Panc1 (cell line): Measurements from ENCODE around the gene C17orf78. TPM values are rescaled to one million over a fixed set of nuclear protein-coding genes. Genes with fewer than 3 reads are reported as not detected.
"Not testable (repeated sequence)": the region's sequence is repeated elsewhere in the genome, so short reads cannot be mapped to it uniquely, and the experiment has no call there.

Experiments used
- ATAC-seq: fragments of 200-7000 bp; cut with Tn5 transposase; 2 replicates; pipeline ENCODE4 v1.9.1; 2020; ENCODE audit warnings: mild to moderate bottlenecking, moderate library complexity
- BruUV-seq: library from RNA; stranded (reverse); fragments of 400-500 nt; replicated peaks from 2 replicates; lab custom pipeline; 2021; lab: Mats Ljungman, UMichigan
- CTCF ChIA-PET: fragments of 300-600 bp; sonication (Branson Sonifier 250); formaldehyde crosslinking; loops from one replicate; lab custom pipeline; 2022; ENCODE audit warnings: antibody characterized with exemption; lab: Charles Lee
- POLR2A ChIA-PET: fragments of 300-600 bp; sonication (Branson Sonifier 250); formaldehyde crosslinking; loops from one replicate; lab custom pipeline; 2022; ENCODE audit warnings: antibody characterized with exemption; lab: Charles Lee
- DNase-seq: peaks from one replicate; pipeline ENCODE4 v3.0.0-alpha.2; 2010; ENCODE audit warnings: low read depth, low spot score
- H3K27ac ChIP-seq: 2 replicates; pipeline ENCODE4 v1.5.1; 2011; ENCODE audit warnings: mild to moderate bottlenecking, low read length, inconsistent platforms
- H3K27me3 ChIP-seq: fragments of 200-500 bp; sonication (Bioruptor generic); 2 replicates; pipeline ENCODE4 v1.6.0; 2014; ENCODE audit warnings: low read length, inconsistent platforms; ENCODE audit not compliant: control insufficient read depth, insufficient read depth
- H3K36me3 ChIP-seq: fragments of 200-500 bp; sonication (Bioruptor generic); 2 replicates; pipeline ENCODE4 v1.5.1; 2014; ENCODE audit warnings: inconsistent platforms, mild to moderate bottlenecking, low read length, moderate library complexity; ENCODE audit not compliant: control insufficient read depth, insufficient read depth
- H3K4me1 ChIP-seq: 2 replicates; pipeline ENCODE4 v1.5.1; 2011; ENCODE audit warnings: inconsistent platforms, mild to moderate bottlenecking, low read length, moderate library complexity; ENCODE audit not compliant: control insufficient read depth, insufficient read depth
- H3K4me3 ChIP-seq, 2 experiments: 2 replicates each; pipeline ENCODE4 v1.5.1; 2011 to 2012; ENCODE audit warnings: low read depth in 2 of 2, low read length in 2 of 2, mild to moderate bottlenecking in 2 of 2, inconsistent platforms in 1 of 2, moderate library complexity in 1 of 2
- H3K9me3 ChIP-seq: fragments of 200-500 bp; sonication (Bioruptor generic); 2 replicates; pipeline ENCODE4 v1.5.1; 2014; ENCODE audit warnings: low read depth, mild to moderate bottlenecking, inconsistent platforms, low read length, moderate library complexity; ENCODE audit not compliant: control insufficient read depth, insufficient read depth
- POLR2AphosphoS5 ChIP-seq: IDR thresholded peaks from 2 replicates; pipeline ENCODE4 v1.6.1; 2012; ENCODE audit warnings: mild to moderate bottlenecking, low read depth, low read length, moderate library complexity
- SIN3A ChIP-seq: IDR thresholded peaks from 2 replicates; pipeline ENCODE4 v1.6.1; 2012; ENCODE audit warnings: low read depth, mild to moderate bottlenecking, low read length, moderate library complexity, borderline replicate concordance; ENCODE audit not compliant: insufficient read depth
- in situ Hi-C: cut with HindIII; loops from 2 replicates; pipeline ENCODE4 v1.10.0; 2016; ENCODE audit warnings: low sequenced_read_pairs, low pct_unique_long_range_greater_than_20kb
- intact Hi-C: fragments of 100-400 bp; cut with micrococcal nuclease; formaldehyde crosslinking; loops from one replicate; pipeline ENCODE4 v1.10.0; 2022; ENCODE audit not compliant: unreplicated experiment
- total RNA-seq: library from RNA; stranded (reverse); gene quantifications from one replicate; pipeline ENCODE4 v1.2.1, GENCODE V29; 2021; ENCODE audit not compliant: unreplicated experiment

Gene C17orf78
- total RNA-seq, 1 experiment from 2014 or later = not detected

- POLR2A ChIA-PET = no interaction called here
- no peak for ATAC-seq
- H3K9me3 ChIP-seq = no peaks in the 10 kb centered on the region
- no peak for DNase-seq
- no peak overlapping the region for H3K27ac ChIP-seq
- H3K4me3 ChIP-seq = no peak overlapping the region
- H3K36me3 ChIP-seq = no peaks in the 10 kb centered on the region; the same call in 1 of the 2 replicates
- no TSS peak for BruUV-seq
- H3K27me3 ChIP-seq = no peaks in the 10 kb centered on the region
- CTCF ChIA-PET = no interaction called here
- no peak for TF ChIP-seq POLR2AphosphoS5
- no peak for TF ChIP-seq SIN3A
- intact Hi-C loops = no loop called here
- in situ Hi-C loops = no loop called here
- H3K4me1 ChIP-seq = peaks cover 5% of the 10 kb centered on the region
Measured at GRCh38 chr17:37344519-37344918, 31.3 kb upstream of the C17orf78 start.

GRCh38 chr17:37346863-37347402 is 28.9 kb upstream of the C17orf78 start:
- BruUV-seq = TSS peak; percentile 52

GRCh38 chr17:37356796-37357569 is 18.8 kb upstream of the C17orf78 start:
- peak overlapping the region; percentile 93 for H3K27ac ChIP-seq
- POLR2A ChIA-PET, ATAC-seq: not testable (repeated sequence)

More at GRCh38 chr17:37346863-37347402, 28.9 kb upstream of the C17orf78 start:
- H3K4me3 ChIP-seq, ATAC-seq, H3K27ac ChIP-seq, in situ Hi-C loops, H3K36me3 ChIP-seq, H3K9me3 ChIP-seq, DNase-seq, H3K27me3 ChIP-seq, intact Hi-C loops, POLR2A ChIA-PET, CTCF ChIA-PET, H3K4me1 ChIP-seq: not testable (repeated sequence)

GRCh38 chr17:37358098-37358829 is 17.5 kb upstream of the C17orf78 start:
- no peaks in the 10 kb centered on the region for H3K27me3 ChIP-seq
- BruUV-seq = no TSS peak
- H3K4me3 ChIP-seq = peak overlapping the region; percentile 83 to 89
- CTCF ChIA-PET = interaction anchor here (1.5 kb wide), 1 partner anchor 15 kb away, joined by 5 read pairs; no protein-coding TSS in a partner anchor
- ATAC-seq (peak; percentile 19), DNase-seq (no peak)
- in situ Hi-C loops (no loop called here), intact Hi-C loops (no loop called here)
- POLR2A ChIA-PET = no interaction called here
- TF ChIP-seq SIN3A = no peak
- peaks cover 5% of the 10 kb centered on the region for H3K36me3 ChIP-seq
- H3K27ac ChIP-seq = peak overlapping the region; percentile 93
- H3K4me1 ChIP-seq = peaks cover 14% of the 10 kb centered on the region
- no peaks in the 10 kb centered on the region for H3K9me3 ChIP-seq

More at GRCh38 chr17:37356796-37357569, 18.8 kb upstream of the C17orf78 start:
- H3K4me1 ChIP-seq = peaks cover 14% of the 10 kb centered on the region
- CTCF ChIA-PET, in situ Hi-C loops, H3K9me3 ChIP-seq, BruUV-seq, H3K36me3 ChIP-seq, H3K27me3 ChIP-seq, intact Hi-C loops, DNase-seq: not testable (repeated sequence)
- peak overlapping the region; percentile 83 to 89 for H3K4me3 ChIP-seq
